H1 (cell line): ENCODE measurements around the gene MCL1. TPM values are rescaled to one million over a fixed set of nuclear protein-coding genes. Genes with fewer than 3 reads are reported as not detected.

Experiments used
- TAF7 ChIP-seq: optimal IDR thresholded peaks from 2 replicates; pipeline ENCODE3; 2011; ENCODE audit warnings: low read depth, mild to moderate bottlenecking, inconsistent platforms, low read length, moderate library complexity, borderline replicate concordance
- YY1 ChIP-seq: IDR thresholded peaks from 2 replicates; pipeline ENCODE4 v1.6.1; 2011; ENCODE audit warnings: low read depth, mild to moderate bottlenecking, low read length
- polyA plus RNA-seq, 7 experiments: library from polyadenylated mRNA; depleted of rRNA in 3 of 7; stranded (reverse) in 5 of 7; unstranded in 2 of 7; fragments of >200 nt in 5 of 7; fragments of 200-250 nt in 2 of 7; gene quantifications; 1 replicate in 5 of 7; 2 replicates in 1 of 7; 4 replicates in 1 of 7; pipeline versions ENCODE4 v1.2.1 to v1.2.3, GENCODE V29; 2011 to 2013; ENCODE audit warnings: missing spikeins in 2 of 7, mixed read lengths in 2 of 7
- total RNA-seq: library from RNA; stranded (reverse); fragmentation: NEBNext Ultra II Directional; extraction: Animal tissue kit (Norgen Biotek cat#: 25700); gene quantifications from 2 replicates; pipeline ENCODE4 v1.2.1, GENCODE V29; 2021
- TF ChIP-seq, protein P1 (sequence below): IDR thresholded peaks from 2 replicates; pipeline ENCODE4 v1.6.1; 2011; ENCODE audit warnings: low read depth, mild to moderate bottlenecking, low read length; ENCODE audit not compliant: insufficient read depth

Gene MCL1
- total and polyA plus RNA-seq, 2 of the 8 experiments (the other 6 are each of a cell fraction or from before 2014, with no cell fraction given): 61.1 to 218 TPM

DNA sequence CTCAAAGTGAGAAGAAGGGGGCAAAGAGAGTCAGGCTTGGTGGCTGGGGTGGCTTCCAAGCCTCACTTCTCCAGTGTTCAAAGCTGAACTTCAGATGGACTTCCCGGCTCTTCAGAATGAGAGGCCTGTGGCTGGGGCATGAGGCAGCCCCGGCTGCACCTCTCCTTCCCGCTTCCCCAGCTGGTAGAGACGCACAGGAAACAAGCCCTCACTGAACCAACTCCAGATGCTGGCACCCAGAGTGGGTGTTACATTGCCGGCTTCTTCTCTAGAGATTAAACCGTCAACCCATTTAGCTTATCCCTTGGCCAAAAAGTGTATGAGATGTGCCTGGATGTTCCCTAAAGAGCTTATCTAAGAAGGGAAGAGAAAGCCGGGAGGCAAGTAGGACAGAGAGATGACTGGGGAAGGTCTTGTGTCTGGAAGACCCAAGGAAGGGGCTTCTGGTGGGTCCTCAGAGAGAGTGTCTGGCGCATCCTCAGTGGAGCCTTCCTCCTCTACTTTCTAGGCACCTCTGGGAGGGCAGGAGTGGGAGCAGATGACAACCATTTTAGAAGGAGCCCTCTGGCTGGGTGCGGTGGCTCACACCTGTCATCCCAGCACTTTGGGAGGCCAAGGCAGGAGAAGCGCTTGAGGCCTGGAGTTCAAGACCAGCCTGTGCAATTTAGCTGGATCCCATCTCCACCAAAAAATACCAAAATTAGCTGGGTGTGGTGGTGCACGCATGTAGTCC, 28.2 kb downstream of the MCL1 start (continued):
- TF ChIP-seq YY1 (no peak), TAF7 (no peak)
- TF ChIP-seq, protein P1, sequence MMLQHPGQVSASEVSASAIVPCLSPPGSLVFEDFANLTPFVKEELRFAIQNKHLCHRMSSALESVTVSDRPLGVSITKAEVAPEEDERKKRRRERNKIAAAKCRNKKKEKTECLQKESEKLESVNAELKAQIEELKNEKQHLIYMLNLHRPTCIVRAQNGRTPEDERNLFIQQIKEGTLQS: no peak
- TF ChIP-seq, all 59 proteins: peak for 0
